OCI-LY7 (cell line): ENCODE measurements around the gene SCRT2.

ENCODE experiments used
- EZH2phosphoT487 ChIP-seq: fragments of 200-600 bp; sonication (generic); IDR thresholded peaks from 2 replicates; pipeline ENCODE4 v1.6.1; 2018; ENCODE audit warnings: low read depth, borderline replicate concordance, mild to moderate bottlenecking, mixed run types, antibody characterized with exemption, low read length, moderate library complexity, mixed read lengths
- TF ChIP-seq, protein P1 (sequence below): fragments of 200-600 bp; sonication (generic); conservative IDR thresholded peaks from 2 replicates; pipeline ENCODE4 v1.5.1; 2014; ENCODE audit warnings: mild to moderate bottlenecking, antibody characterized with exemption, low read length, moderate library complexity, mixed read lengths

DNA sequence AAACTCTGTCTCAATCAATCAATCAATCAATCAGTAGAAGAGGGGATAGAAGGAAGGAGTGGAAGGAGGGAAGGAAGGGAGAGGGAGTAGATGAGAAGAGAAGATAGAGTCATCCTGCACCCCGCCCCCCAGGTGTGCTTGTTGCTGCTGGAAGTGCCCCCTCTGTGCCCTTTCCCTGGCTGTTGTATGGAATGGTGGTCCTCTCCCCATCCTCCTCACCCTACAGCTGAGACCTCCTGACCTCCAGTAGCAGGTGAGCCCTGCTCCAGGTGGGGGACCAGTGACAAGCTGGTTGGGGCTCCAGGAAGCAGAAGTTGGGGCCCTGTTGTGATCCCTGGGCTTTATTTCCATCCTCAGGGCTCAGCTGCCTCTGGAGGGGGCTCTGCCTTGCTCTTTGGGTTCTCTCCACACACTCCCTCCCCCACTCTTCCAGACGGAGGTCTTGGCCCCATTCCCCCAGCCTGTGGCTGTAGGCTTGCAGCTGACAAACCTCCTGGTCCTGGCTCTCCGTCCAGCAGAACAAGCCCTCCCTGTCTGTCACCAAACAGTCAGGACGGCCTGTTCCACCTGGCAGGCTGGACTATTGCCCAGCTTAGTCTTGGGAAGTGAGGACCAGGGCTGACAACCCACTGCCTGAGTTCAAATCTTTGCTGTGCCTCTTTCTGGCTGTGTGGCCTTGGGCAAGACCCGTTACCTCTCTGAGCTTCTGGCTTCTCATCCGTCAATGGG is 26.0 kb upstream of the SCRT2 start:
- no peak for TF ChIP-seq EZH2phosphoT487
- TF ChIP-seq, protein P1, sequence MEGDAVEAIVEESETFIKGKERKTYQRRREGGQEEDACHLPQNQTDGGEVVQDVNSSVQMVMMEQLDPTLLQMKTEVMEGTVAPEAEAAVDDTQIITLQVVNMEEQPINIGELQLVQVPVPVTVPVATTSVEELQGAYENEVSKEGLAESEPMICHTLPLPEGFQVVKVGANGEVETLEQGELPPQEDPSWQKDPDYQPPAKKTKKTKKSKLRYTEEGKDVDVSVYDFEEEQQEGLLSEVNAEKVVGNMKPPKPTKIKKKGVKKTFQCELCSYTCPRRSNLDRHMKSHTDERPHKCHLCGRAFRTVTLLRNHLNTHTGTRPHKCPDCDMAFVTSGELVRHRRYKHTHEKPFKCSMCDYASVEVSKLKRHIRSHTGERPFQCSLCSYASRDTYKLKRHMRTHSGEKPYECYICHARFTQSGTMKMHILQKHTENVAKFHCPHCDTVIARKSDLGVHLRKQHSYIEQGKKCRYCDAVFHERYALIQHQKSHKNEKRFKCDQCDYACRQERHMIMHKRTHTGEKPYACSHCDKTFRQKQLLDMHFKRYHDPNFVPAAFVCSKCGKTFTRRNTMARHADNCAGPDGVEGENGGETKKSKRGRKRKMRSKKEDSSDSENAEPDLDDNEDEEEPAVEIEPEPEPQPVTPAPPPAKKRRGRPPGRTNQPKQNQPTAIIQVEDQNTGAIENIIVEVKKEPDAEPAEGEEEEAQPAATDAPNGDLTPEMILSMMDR, result no peak
